Activated CD4-positive, alpha-beta memory T cell treated with anti-CD3 and anti-CD28 coated beads, Interleukin-2, amount 10 ng/mL, durations not matched to agents 7 days and 5 days (primary cell): ENCODE measurements around the gene SPI1. TPM values are rescaled to one million over a fixed set of nuclear protein-coding genes. Genes with fewer than 3 reads are reported as not detected.
"Not testable (repeated sequence)": the region's sequence is repeated elsewhere in the genome, so short reads cannot be mapped to it uniquely, and the experiment has no call there.

ENCODE experiments used
- CTCF ChIA-PET: fragments of 350-600 bp; sonication (Branson Sonifier 250); formaldehyde crosslinking; loops from one replicate; lab custom pipeline; 2021; ENCODE audit warnings: antibody characterized with exemption, inconsistent platforms; lab: Charles Lee
- POLR2A ChIA-PET: fragments of 350-600 bp; sonication (Branson Sonifier 250); formaldehyde crosslinking; loops from one replicate; lab custom pipeline; 2021; ENCODE audit warnings: antibody characterized with exemption; lab: Charles Lee
- DNase-seq: peaks from one replicate; pipeline ENCODE4 v3.0.0-alpha.2; 2020
- H3K27ac Mint-ChIP-seq: one replicate; pipeline ENCODE4 v1.8.0; 2021; ENCODE audit warnings: mild to moderate bottlenecking, mixed read lengths
- H3K27me3 Mint-ChIP-seq: one replicate; pipeline ENCODE4 v1.8.0; 2021; ENCODE audit warnings: mixed read lengths
- H3K36me3 Mint-ChIP-seq: one replicate; pipeline ENCODE4 v1.8.0; 2021; ENCODE audit warnings: low read depth, mixed read lengths
- H3K4me1 Mint-ChIP-seq: one replicate; pipeline ENCODE4 v1.8.0; 2021; ENCODE audit warnings: mixed read lengths
- H3K4me3 Mint-ChIP-seq: one replicate; pipeline ENCODE4 v1.8.0; 2021; ENCODE audit warnings: mild to moderate bottlenecking, mixed read lengths
- H3K9me3 Mint-ChIP-seq: one replicate; pipeline ENCODE4 v1.8.0; 2021; ENCODE audit warnings: mixed read lengths
- total RNA-seq, 2 experiments: library from RNA; stranded (reverse); gene quantifications; one replicate each; pipeline ENCODE4 v1.2.3, GENCODE V29; 2021

Gene SPI1
- total RNA-seq, 2 experiments from 2014 or later, result not detected

GRCh38 chr11:47336595-47336994 lies 41.8 kb downstream of the SPI1 start:
- ChIA-PET POLR2A (no interaction called here), CTCF (interaction anchor here (1.0 to 1.2 kb wide), 2 partner anchors 38 to 70 kb away, joined by 3 read pairs; no protein-coding TSS in a partner anchor)
- DNase-seq, result no peak
- no peaks in the 10 kb centered on the region for H3K27me3 Mint-ChIP-seq
- H3K36me3 Mint-ChIP-seq, result no peaks in the 10 kb centered on the region
- no peak overlapping the region for H3K27ac Mint-ChIP-seq
- no peak overlapping the region for H3K4me3 Mint-ChIP-seq
- H3K9me3 Mint-ChIP-seq, result no peaks in the 10 kb centered on the region
- H3K4me1 Mint-ChIP-seq, result no peaks in the 10 kb centered on the region

- H3K36me3 Mint-ChIP-seq, result no peaks in the 10 kb centered on the region
- no peaks in the 10 kb centered on the region for H3K27me3 Mint-ChIP-seq
- H3K4me3 Mint-ChIP-seq, result no peak overlapping the region
- no peak for DNase-seq
- ChIA-PET POLR2A (no interaction called here), CTCF (interaction anchor here (1.2 kb wide), 1 partner anchor 69 kb away, joined by 3 read pairs; no protein-coding TSS in a partner anchor)
- H3K4me1 Mint-ChIP-seq, result no peaks in the 10 kb centered on the region
- H3K27ac Mint-ChIP-seq, result no peak overlapping the region
- no peaks in the 10 kb centered on the region for H3K9me3 Mint-ChIP-seq
These were observed 42.6 kb downstream of the SPI1 start for GRCh38 chr11:47335733-47336132.

- H3K9me3 Mint-ChIP-seq, CTCF ChIA-PET, H3K27me3 Mint-ChIP-seq, H3K27ac Mint-ChIP-seq, POLR2A ChIA-PET, DNase-seq, H3K36me3 Mint-ChIP-seq, H3K4me1 Mint-ChIP-seq, H3K4me3 Mint-ChIP-seq: not testable (repeated sequence)
These were observed 43.5 kb downstream of the SPI1 start for GRCh38 chr11:47334699-47335411.

DNA sequence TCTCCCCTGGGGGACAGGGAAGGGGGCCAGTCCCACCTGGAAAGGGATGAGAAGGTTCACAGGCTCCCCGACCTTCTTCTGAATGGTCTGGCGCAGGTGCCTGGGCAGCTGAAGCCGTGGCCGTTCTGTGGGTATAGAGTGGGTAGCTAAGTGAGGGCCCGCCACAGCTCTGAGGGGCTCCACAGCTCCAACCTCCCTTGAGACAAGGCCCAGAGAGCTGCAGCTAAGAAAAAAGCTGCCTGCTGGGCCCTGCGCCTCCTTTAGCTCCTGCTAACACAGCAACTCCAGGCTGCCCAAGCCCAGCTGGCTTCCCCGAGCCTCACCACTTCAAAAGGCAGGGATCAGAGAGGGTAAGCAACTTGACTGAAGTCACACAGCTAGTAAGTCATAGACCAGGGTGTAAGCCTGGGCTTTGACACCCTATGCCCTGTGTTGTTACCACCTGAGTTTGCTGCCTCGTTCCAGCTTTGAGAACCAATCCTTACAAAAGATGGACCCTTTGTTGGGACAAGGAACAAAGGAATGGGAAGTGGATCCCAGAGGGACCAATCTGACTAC lies 44.4 kb downstream of the SPI1 start:
- no peak overlapping the region for H3K27ac Mint-ChIP-seq
- no peaks in the 10 kb centered on the region for H3K4me1 Mint-ChIP-seq
- POLR2A ChIA-PET, result interaction anchor here (0.6 kb wide), 1 partner anchor 432 kb away, joined by 3 read pairs; no protein-coding TSS in a partner anchor
- no peaks in the 10 kb centered on the region for H3K27me3 Mint-ChIP-seq
- CTCF ChIA-PET, result no interaction called here
- no peaks in the 10 kb centered on the region for H3K9me3 Mint-ChIP-seq
- no peak overlapping the region for H3K4me3 Mint-ChIP-seq
- DNase-seq, result no peak
- peaks cover 6% of the 10 kb centered on the region for H3K36me3 Mint-ChIP-seq

DNA sequence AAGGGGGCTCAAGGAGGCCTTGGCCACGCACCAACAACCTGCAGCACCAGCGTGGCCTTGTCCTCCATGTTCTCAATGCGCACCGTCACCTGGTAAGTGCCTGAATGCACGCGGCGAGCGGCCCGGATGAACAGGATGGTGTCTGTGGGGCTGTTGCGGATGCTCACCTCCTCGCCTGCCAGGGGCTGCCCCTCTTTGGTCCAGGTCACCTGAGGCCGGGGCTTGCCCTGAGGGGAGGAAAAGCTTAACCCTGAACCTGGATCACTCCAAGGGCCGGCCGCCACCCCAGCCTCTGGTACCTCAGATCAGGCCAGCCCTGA lies 44.9 kb downstream of the SPI1 start:
- Mint-ChIP-seq H3K4me3 (no peak overlapping the region), H3K9me3 (no peaks in the 10 kb centered on the region), H3K27me3 (no peaks in the 10 kb centered on the region), H3K36me3 (peaks cover 11% of the 10 kb centered on the region), H3K4me1 (no peaks in the 10 kb centered on the region), H3K27ac (no peak overlapping the region)
- CTCF ChIA-PET, result interaction anchor here (0.6 kb wide), 1 partner anchor 137 kb away, joined by 4 read pairs; no protein-coding TSS in a partner anchor
- no peak for DNase-seq
- POLR2A ChIA-PET, result interaction anchor here (0.6 kb wide), 1 partner anchor 433 kb away, joined by 3 read pairs; no protein-coding TSS in a partner anchor

DNA sequence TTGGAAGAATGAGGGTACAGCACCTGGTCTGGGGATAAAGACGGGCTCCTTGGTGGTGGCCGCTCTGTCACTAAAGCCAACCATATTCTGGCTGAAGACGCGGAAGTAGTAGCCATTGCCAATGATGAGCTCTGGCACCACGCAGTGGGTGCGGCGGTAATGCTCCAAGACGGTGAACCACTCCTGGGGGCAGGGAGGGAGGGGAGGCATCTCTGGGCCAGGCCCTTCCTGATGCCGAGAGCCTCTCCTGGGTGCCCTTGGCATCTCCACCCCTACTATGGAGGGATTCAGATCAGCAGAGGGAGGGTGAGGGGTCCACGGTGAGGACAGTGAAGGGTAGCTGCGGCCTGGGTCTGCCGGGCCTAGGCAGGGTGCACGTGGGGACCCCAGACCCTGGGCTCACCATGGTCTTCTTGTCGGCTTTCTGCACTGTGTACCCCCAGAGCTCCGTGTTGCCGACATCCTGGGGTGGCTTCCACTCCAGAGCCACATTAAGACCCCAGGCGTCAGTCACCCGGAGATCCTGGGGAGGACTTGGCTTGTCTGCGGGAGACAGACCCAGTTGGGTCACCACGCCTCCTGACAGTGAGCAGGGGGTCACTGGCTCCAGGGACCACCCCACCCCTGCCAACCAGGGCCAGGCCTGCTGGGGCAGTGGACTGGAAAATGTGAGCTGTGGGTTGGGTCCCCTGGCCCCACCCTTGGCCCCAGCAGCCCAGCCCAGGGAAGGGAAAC lies 45.4 kb downstream of the SPI1 start:
- H3K4me1 Mint-ChIP-seq, result no peaks in the 10 kb centered on the region

DNA sequence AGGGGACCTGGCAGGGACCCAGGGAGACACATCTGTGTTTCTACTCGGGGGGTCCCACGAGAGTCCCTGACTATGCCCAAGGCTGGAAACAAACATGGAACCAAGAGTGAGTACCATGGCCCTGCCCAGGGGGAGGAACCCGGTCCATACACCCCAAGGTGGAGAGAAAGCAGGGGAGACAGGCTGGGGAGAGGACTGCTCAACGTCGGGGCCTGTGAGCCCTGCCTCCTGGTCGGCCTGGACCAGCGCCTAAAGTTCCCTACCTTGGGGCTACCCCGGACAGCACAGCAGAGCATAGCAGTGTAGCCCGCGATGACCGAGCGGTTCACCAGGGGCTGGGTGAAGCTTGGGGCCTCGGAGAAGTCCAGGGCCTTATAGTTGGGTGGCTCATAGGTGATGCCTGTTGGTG lies 46.0 kb downstream of the SPI1 start:
- Mint-ChIP-seq H3K36me3 (peaks cover 18% of the 10 kb centered on the region), H3K9me3 (no peaks in the 10 kb centered on the region), H3K27me3 (no peaks in the 10 kb centered on the region), H3K4me1 (no peaks in the 10 kb centered on the region), H3K4me3 (no peak overlapping the region), H3K27ac (no peak overlapping the region)
- ChIA-PET POLR2A (no interaction called here), CTCF (no interaction called here)
- DNase-seq, result no peak

More for the DNA sequence above, 45.4 kb downstream of the SPI1 start:
- ChIA-PET POLR2A (interaction anchor here (0.6 kb wide), 1 partner anchor 433 kb away, joined by 3 read pairs; no protein-coding TSS in a partner anchor), CTCF (interaction anchor here (0.6 kb wide), 1 partner anchor 136 kb away, joined by 4 read pairs; no protein-coding TSS in a partner anchor)
- Mint-ChIP-seq H3K27me3 (no peaks in the 10 kb centered on the region), H3K36me3 (peaks cover 13% of the 10 kb centered on the region), H3K4me3 (no peak overlapping the region), H3K27ac (no peak overlapping the region), H3K9me3 (no peaks in the 10 kb centered on the region)
- DNase-seq, result no peak

- no peaks in the 10 kb centered on the region for H3K9me3 Mint-ChIP-seq
- no peaks in the 10 kb centered on the region for H3K27me3 Mint-ChIP-seq
- POLR2A ChIA-PET, result interaction anchor here (1.4 kb wide), 1 partner anchor 10 kb away, joined by 3 read pairs; no protein-coding TSS in a partner anchor
- peaks cover 21% of the 10 kb centered on the region for H3K36me3 Mint-ChIP-seq
- H3K27ac Mint-ChIP-seq, result no peak overlapping the region
- CTCF ChIA-PET, result no interaction called here
- no peak for DNase-seq
- H3K4me1 Mint-ChIP-seq, result no peaks in the 10 kb centered on the region
- H3K4me3 Mint-ChIP-seq, result no peak overlapping the region
These were observed 46.7 kb downstream of the SPI1 start for GRCh38 chr11:47331454-47332302.

DNA sequence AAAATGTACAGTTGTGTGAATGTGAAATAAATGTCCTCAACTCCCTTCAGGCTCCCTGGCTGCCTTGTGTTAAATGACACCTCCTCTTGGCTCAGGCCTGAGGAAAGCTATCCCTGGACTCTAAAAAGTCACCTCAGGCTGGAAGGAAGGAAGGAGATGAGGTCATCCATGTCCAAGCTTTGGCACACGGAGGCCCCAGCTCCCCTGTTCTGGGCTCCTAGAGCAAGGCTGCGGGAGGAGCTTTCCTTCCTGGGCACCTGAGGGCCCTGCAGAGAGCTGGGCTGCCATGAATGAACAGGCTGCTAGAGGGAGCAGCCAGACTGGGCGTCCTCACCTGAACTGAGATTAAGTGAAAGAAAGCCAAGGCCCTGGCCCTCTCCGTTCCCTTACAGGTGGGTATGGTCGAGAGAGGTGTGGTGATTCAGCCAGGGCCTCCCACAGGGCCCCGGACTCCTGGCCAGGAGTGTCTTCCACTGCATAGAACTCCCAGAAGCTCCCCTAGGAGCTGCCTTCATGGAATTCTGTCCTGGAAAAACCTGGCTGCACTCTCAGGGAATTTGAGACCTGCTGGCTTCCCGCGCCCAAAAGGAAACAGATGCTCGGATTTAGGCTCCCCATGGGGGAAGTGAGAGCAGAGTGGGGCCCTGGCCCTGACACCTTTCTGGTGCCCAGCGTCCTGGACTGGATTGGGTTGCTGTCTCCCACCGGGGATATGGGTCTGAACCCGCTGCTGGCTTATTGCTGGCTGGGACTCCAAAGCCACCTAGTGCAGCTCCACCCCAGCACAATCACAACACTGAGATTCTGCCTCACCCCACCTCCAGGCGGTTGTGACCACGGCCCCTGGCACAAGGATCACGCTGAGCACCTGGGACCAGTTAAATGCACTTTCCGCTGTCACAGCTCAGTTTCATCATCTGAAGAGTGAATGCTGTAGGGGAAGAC lies 48.1 kb downstream of the SPI1 start:
- no peak for DNase-seq
- Mint-ChIP-seq H3K36me3 (peaks cover 31% of the 10 kb centered on the region), H3K4me1 (no peaks in the 10 kb centered on the region), H3K27ac (no peak overlapping the region), H3K4me3 (no peak overlapping the region), H3K9me3 (no peaks in the 10 kb centered on the region), H3K27me3 (no peaks in the 10 kb centered on the region)
- CTCF ChIA-PET, result interaction anchor here (1.3 kb wide), 1 partner anchor 152 kb away, joined by 3 read pairs; no protein-coding TSS in a partner anchor
- POLR2A ChIA-PET, result interaction anchor here (0.9 to 1.4 kb wide), 2 partner anchors 8 to 10 kb away, joined by 3 read pairs; no protein-coding TSS in a partner anchor

GRCh38 chr11:47329431-47329986 lies 48.8 kb downstream of the SPI1 start:
- H3K36me3 Mint-ChIP-seq, result peaks cover 37% of the 10 kb centered on the region
- ChIA-PET CTCF (no interaction called here), POLR2A (interaction anchor here (0.9 kb wide), 1 partner anchor 9 kb away, joined by 3 read pairs; no protein-coding TSS in a partner anchor)
- DNase-seq, result no peak
- H3K9me3 Mint-ChIP-seq, result no peaks in the 10 kb centered on the region
- H3K4me1 Mint-ChIP-seq, result no peaks in the 10 kb centered on the region
- no peak overlapping the region for H3K27ac Mint-ChIP-seq
- H3K27me3 Mint-ChIP-seq, result no peaks in the 10 kb centered on the region
- H3K4me3 Mint-ChIP-seq, result no peak overlapping the region
